Heart left ventricle (tissue), 16 donors: ENCODE results near the gene SCARB1. TPM values are rescaled to one million over a fixed set of nuclear protein-coding genes. Genes with fewer than 3 reads are reported as not detected.

Experiments
- ATAC-seq, 4 donors: fragments of 200-7000 bp; cut with Tn5 transposase; one replicate each; pipeline ENCODE4 v1.9.1; 2020 to 2022; ENCODE audit warnings: moderate library complexity in 4 of 4, mild to moderate bottlenecking in 3 of 4, moderate number of reproducible peaks in 1 of 4
- DNase-seq, 5 donors: peaks; one replicate each; pipeline ENCODE4 v3.0.0-alpha.2; 2020
- H3K27ac ChIP-seq, 12 donors: fragments of 200-600 bp; sonication (generic) in 4 of 12; one replicate each; pipeline versions ENCODE4 v1.5.0 to v1.8.0; 2016 to 2022; ENCODE audit warnings: mild to moderate bottlenecking in 2 of 12
- H3K27me3 ChIP-seq, 9 donors: fragments of 200-600 bp; sonication (generic) in 2 of 9; one replicate each; pipeline versions ENCODE4 v1.5.1 to v1.8.0; 2016 to 2022; ENCODE audit warnings: mild to moderate bottlenecking in 3 of 9
- H3K36me3 ChIP-seq, 9 donors: fragments of 200-600 bp; sonication (generic) in 2 of 9; one replicate each; pipeline versions ENCODE4 v1.5.0 to v1.8.0; 2018 to 2022; ENCODE audit warnings: mild to moderate bottlenecking in 2 of 9
- H3K4me1 ChIP-seq, 12 donors: fragments of 200-600 bp; sonication (generic) in 4 of 12; one replicate each; pipeline versions ENCODE4 v1.5.0 to v1.8.0; 2016 to 2022; ENCODE audit warnings: mild to moderate bottlenecking in 3 of 12
- H3K4me3 ChIP-seq, 12 donors: fragments of 200-600 bp; sonication (generic) in 4 of 12; one replicate each; pipeline versions ENCODE4 v1.5.0 to v1.8.0; 2017 to 2022; ENCODE audit warnings: mild to moderate bottlenecking in 9 of 12, moderate library complexity in 4 of 12
- H3K9me3 ChIP-seq, 12 donors: fragments of 200-600 bp; sonication (generic) in 4 of 12; one replicate each; pipeline versions ENCODE4 v1.5.0 to v1.8.0; 2016 to 2022; ENCODE audit warnings: mild to moderate bottlenecking in 1 of 12
- POLR2A ChIP-seq, 2 donors: fragments of 450-650 bp; IDR thresholded peaks; one replicate each; pipeline ENCODE4 v1.6.1; 2017; ENCODE audit warnings: antibody characterized with exemption in 2 of 2, mild to moderate bottlenecking in 2 of 2, moderate library complexity in 2 of 2
- WGBS, 4 donors: extraction: QIAGEN DNeasy Blood & Tissue Kit in 2 of 4; methylation state at CpG; one replicate each; pipeline versions ENCODE4 v1.1.5 to v1.1.7; 2013 to 2018; 5-methylcytosine and 5-hydroxymethylcytosine counted together
- intact Hi-C, 10 donors: fragments of 100-400 bp; cut with DNase I; formaldehyde crosslinking; loops; one replicate each; pipeline versions ENCODE4 v1.11.1 to v1.14.2; 2022
- polyA plus RNA-seq, 2 donors: library from polyadenylated mRNA; stranded (reverse); fragments of 200-250 nt; gene quantifications; one replicate each; pipeline ENCODE4 v1.2.3, GENCODE V29; 2013
- total RNA-seq, 9 donors: library from RNA; depleted of rRNA in 2 of 9; stranded (reverse); fragments of >200 nt in 2 of 9; fragmentation: NEBNext Ultra II Directional in 3 of 9; extraction: Animal tissue kit (Norgen Biotek cat#: 25700) in 3 of 9; gene quantifications; one replicate each; pipeline versions ENCODE4 v1.1.0 to v1.2.4, GENCODE V29; 2016 to 2023
- TF ChIP-seq, protein P1 (sequence below), 12 donors: fragments of 200-600 bp; sonication (generic) in 4 of 12; IDR thresholded peaks; one replicate each; pipeline versions ENCODE4 v1.5.0 to v1.8.0; 2018 to 2022; ENCODE audit warnings: antibody characterized with exemption in 12 of 12, mild to moderate bottlenecking in 5 of 12
- donor health status: ischemic (EF 13 %, LVEDD 7.1; RV severe dilation, severe dysfunction).
- donor health status: healthy with polysubstance abuse.
- donor health status: DM: no; HTN: yes; CAD: no.
- donor health status: DM: no; HTN: no; CAD: no.
- donor health status: ischemic (EF 25% LVEDD 6.9; RV normal size, moderate dysfunction).
- donor health status: ischemic (EF 25% LVEDD 5.7; RV mildly dilated, moderate dysfunction).
- donor health status: healthy.
- donor health status: DM: yes; HTN: yes; CAD: no.
- donor health status: ischemic (EF 35%, LVEDD 5.7; RV mildly dilated, moderate dysfunction).
- donor health status: nonischemic (EF 11% LVEDD 7.7; RV severe dilation, severe dysfunction).
- donor health status: DM: yes; HTN: yes; CAD: no.
- donor health status: PGD.
- donor health status: ischemic (EF 29% LVEDD 5.4; RV normal size, mild dysfunction).
- donor health status: nonischemic (EF 23%, LVEDD 6.1; RV moderate dilation, normal function).

The SCARB1 gene
- total and polyA plus RNA-seq, 11 donors, result 6.9 to 21.7 (median 14.0) TPM

DNA sequence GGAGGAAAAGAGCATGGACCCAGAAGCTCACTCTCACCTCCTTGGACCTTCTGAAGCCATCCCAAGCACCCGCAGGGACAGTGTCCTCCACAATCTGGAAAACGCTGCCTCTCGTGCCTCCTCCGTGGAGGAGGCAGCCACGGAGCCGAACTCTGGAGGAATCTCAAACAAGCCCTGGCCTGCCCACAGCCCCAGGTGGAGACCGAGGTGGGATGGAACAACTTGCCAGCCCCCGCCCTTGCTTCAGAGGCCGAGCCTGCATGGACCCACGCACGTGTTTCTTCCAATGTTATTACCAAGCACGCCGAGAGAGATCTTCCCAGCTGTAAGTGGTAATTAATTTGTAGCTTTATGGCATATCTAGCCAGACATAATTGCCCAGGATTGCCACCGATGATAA lies 61.3 kb downstream of the SCARB1 start:
- intact Hi-C loops, result no loop called here
- no peak for TF ChIP-seq POLR2A (IDR thresholded peaks at IDR 0.05)
- TF ChIP-seq, protein P1, sequence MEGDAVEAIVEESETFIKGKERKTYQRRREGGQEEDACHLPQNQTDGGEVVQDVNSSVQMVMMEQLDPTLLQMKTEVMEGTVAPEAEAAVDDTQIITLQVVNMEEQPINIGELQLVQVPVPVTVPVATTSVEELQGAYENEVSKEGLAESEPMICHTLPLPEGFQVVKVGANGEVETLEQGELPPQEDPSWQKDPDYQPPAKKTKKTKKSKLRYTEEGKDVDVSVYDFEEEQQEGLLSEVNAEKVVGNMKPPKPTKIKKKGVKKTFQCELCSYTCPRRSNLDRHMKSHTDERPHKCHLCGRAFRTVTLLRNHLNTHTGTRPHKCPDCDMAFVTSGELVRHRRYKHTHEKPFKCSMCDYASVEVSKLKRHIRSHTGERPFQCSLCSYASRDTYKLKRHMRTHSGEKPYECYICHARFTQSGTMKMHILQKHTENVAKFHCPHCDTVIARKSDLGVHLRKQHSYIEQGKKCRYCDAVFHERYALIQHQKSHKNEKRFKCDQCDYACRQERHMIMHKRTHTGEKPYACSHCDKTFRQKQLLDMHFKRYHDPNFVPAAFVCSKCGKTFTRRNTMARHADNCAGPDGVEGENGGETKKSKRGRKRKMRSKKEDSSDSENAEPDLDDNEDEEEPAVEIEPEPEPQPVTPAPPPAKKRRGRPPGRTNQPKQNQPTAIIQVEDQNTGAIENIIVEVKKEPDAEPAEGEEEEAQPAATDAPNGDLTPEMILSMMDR (IDR thresholded peaks at IDR 0.05), result no peak
- Histone ChIP-seq H3K4me3 (no peak overlapping the region), H3K4me1 (peaks cover 0 to 6% (median 0%) of the 10 kb centered on the region in 12 donors), H3K27ac (no peak overlapping the region), H3K9me3 (no peaks in the 10 kb centered on the region), H3K27me3 (no peaks in the 10 kb centered on the region), H3K36me3 (peaks cover 0 to 32% (median 6%) of the 10 kb centered on the region in 9 donors)
- 94 to 96% (median 95%) methylated on average over 12 to 14 of the region's 14 CpGs for WGBS, 4 donors
- no peak for ATAC-seq
- DNase-seq, result no peak

DNA sequence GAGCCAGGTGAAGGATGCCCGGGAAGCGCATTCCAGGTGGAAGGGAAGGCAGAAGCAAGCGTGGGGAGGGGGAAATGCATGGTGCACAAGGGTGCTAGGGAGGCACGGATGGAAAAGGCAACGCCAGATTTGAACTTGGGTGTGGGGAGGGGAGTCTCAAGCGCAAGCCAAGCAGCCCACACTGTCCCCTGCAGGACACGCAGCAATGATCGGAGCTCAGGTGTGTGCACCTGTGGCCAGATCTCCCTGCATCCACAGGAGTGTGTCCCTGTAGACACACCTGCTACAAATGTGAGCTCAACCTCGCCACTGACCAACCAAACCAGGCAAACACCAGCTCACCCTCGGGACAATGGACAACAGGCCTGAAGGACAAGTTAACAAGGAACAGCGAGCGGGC lies 63.2 kb downstream of the SCARB1 start:
- no peaks in the 10 kb centered on the region for H3K27me3 ChIP-seq
- WGBS, 4 donors, result 93 to 96% (median 95%) methylated on average over 12 of the region's 12 CpGs
- TF ChIP-seq, protein P1 (IDR thresholded peaks at IDR 0.05), result no peak
- no peak for TF ChIP-seq POLR2A (IDR thresholded peaks at IDR 0.05)
- DNase-seq (no peak), ATAC-seq (no peak)
- peaks cover 0 to 13% (median 0%) of the 10 kb centered on the region in 12 donors for H3K4me1 ChIP-seq
- H3K36me3 ChIP-seq, result peaks cover 0 to 23% (median 0%) of the 10 kb centered on the region in 9 donors
- intact Hi-C loops, result no loop called here
- H3K27ac ChIP-seq, result no peak overlapping the region
- H3K9me3 ChIP-seq, result no peaks in the 10 kb centered on the region
- no peak overlapping the region for H3K4me3 ChIP-seq

GRCh38 chr12:124797321-124797720 lies 66.3 kb downstream of the SCARB1 start:
- 56 to 72% (median 60%) methylated on average over 13 of the region's 13 CpGs for WGBS, 4 donors
- Histone ChIP-seq H3K27me3 (no peaks in the 10 kb centered on the region), H3K27ac (no peak overlapping the region), H3K4me3 (no peak overlapping the region), H3K4me1 (peaks cover 0 to 13% (median 0%) of the 10 kb centered on the region in 12 donors), H3K9me3 (no peaks in the 10 kb centered on the region), H3K36me3 (peaks cover 0 to 17% (median 0%) of the 10 kb centered on the region in 9 donors)
- intact Hi-C loops, result no loop called here
- ATAC-seq, result no peak
- TF ChIP-seq POLR2A (IDR thresholded peaks at IDR 0.05), result no peak
- TF ChIP-seq, protein P1 (IDR thresholded peaks at IDR 0.05), result no peak
- no peak for DNase-seq

- TF ChIP-seq, protein P1 (IDR thresholded peaks at IDR 0.05), result no peak
- TF ChIP-seq POLR2A (IDR thresholded peaks at IDR 0.05), result no peak
- Histone ChIP-seq H3K27me3 (no peaks in the 10 kb centered on the region), H3K9me3 (no peaks in the 10 kb centered on the region), H3K27ac (no peak overlapping the region), H3K4me3 (no peak overlapping the region), H3K4me1 (peaks cover 0 to 13% (median 0%) of the 10 kb centered on the region in 12 donors), H3K36me3 (peaks cover 0 to 17% (median 0%) of the 10 kb centered on the region in 9 donors)
- ATAC-seq (no peak), DNase-seq (no peak)
- 72 to 84% (median 83%) methylated on average over 13 to 14 of the region's 14 CpGs for WGBS, 4 donors
- intact Hi-C loops, result no loop called here
Observed at GRCh38 chr12:124796303-124796960, 67.2 kb downstream of the SCARB1 start.
